NB4 (cell line): Measurements from ENCODE around the gene ECE1.
"Not testable (repeated sequence)": the region's sequence is repeated elsewhere in the genome, so short reads cannot be mapped to it uniquely, and the experiment has no call there.

Experiments used
- CTCF ChIP-seq: IDR thresholded peaks from one replicate; pipeline ENCODE4 v1.5.1; 2012; ENCODE audit warnings: low read depth, low read length
- POLR2A ChIP-seq: IDR thresholded peaks from 2 replicates; pipeline ENCODE4 v1.6.1; 2011; ENCODE audit warnings: mild to moderate bottlenecking; ENCODE audit not compliant: insufficient read length; ENCODE audit errors: extremely low read depth

GRCh38 chr1:21178271-21178670 lies 112.0 kb downstream of the ECE1 start:
- TF ChIP-seq POLR2A, CTCF: not testable (repeated sequence)
